ENCODE data around the gene TSC1. TPM values are rescaled to one million over a fixed set of nuclear protein-coding genes. Genes with fewer than 3 reads are reported as not detected.
A peak's percentile ranks its signal among the peaks of the same experiment; 100 is the strongest.

Gene TSC1
- polyA plus RNA-seq, 3 donors, result 8.8 to 13.8 (median 11.4) TPM

- WGBS, 3 donors, result 41 to 70% (median 59%) methylated on average over 3 of the region's 3 CpGs
- no peak overlapping the region for H3K27ac ChIP-seq (ENCODE audit: low read depth, low read length)
Measured at GRCh38 chr9:132946211-132946610, 1.8 kb upstream of the TSC1 start.

- H3K27ac ChIP-seq (ENCODE audit: low read depth, low read length), result no peak overlapping the region
- 62 to 70% (median 66%) methylated on average over 23 of the region's 23 CpGs for WGBS, 3 donors
Measured at GRCh38 chr9:132945186-132946130, 1.0 kb upstream of the TSC1 start.

GRCh38 chr9:132943651-132944293, 644 bp downstream of the TSC1 start:
- peak overlapping the region; percentile 71 for H3K27ac ChIP-seq (ENCODE audit: low read depth, low read length)
- 1 to 2% (median 2%) methylated on average over 25 of the region's 25 CpGs for WGBS, 3 donors

GRCh38 chr9:132942541-132943182, 1.8 kb downstream of the TSC1 start:
- 33 to 42% (median 38%) methylated on average over 5 of the region's 5 CpGs for WGBS, 3 donors
- no peak overlapping the region for H3K27ac ChIP-seq (ENCODE audit: low read depth, low read length)

DNA sequence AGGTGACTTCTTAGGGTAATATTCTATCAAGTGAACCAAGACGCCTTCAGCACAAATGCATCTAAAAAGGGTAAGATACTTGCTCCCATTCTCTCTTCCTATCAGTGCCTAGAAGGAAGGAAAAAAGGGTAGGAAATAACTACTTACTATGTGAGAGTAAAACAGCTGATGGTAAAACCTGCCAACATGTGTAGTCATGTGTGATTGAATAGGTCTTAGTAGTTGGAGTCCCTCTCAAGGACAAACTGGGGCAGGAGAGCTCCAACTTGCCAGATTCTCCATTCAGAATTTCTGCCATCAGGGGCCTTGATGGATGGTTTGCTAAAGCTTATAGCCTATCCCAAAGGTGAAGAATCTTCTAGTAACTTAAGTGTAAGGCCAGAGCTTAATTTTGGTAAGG, 5.2 kb downstream of the TSC1 start:
- 61 to 95% (median 88%) methylated on average over 1 of the region's 1 CpG for whole genome bisulfite sequencing, 3 donors
- no peak overlapping the region for H3K27ac ChIP-seq (ENCODE audit: low read depth, low read length)

- no peak overlapping the region for H3K27ac ChIP-seq (ENCODE audit: low read depth, low read length)
- 90 to 97% (median 94%) methylated on average over 7 of the region's 7 CpGs for WGBS, 3 donors
Measured at GRCh38 chr9:132937463-132937901, 6.9 kb downstream of the TSC1 start.

GRCh38 chr9:132935026-132935425, 9.4 kb downstream of the TSC1 start:
- no peak overlapping the region for H3K27ac ChIP-seq (ENCODE audit: low read depth, low read length)

DNA sequence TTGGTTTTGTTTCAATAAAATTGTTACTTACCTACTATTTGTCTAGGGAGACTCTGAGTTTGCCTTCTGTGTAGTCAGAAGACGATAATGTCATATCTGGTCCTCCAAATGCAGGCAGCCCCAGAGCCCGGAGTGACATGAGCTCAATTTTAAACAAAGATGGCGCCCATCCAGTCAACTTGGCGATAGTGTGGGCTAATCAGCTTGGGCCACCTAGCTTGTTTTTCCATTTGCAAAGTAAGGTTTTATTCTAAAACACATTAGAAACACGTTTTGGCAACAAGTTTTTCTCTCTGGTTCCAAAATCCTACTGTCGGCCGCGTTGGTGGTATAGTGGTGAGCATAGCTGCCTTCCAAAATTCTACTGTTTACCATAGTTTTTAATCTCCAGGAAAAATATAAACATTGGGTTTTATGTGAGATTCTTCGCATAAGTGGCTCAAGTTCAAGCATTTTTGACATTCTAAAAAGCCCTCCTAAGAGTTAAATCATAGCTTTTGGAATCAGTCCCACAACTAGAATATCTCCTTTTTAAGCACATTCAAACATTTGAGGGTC, 13.2 kb downstream of the TSC1 start:
- no peak overlapping the region for H3K27ac ChIP-seq (ENCODE audit: low read depth, low read length)
- WGBS, 3 donors, result 90 to 95% (median 91%) methylated on average over 9 of the region's 9 CpGs

More at GRCh38 chr9:132935026-132935425, 9.4 kb downstream of the TSC1 start:
- WGBS, 3 donors, result 84 to 89% (median 89%) methylated on average over 6 of the region's 6 CpGs

DNA sequence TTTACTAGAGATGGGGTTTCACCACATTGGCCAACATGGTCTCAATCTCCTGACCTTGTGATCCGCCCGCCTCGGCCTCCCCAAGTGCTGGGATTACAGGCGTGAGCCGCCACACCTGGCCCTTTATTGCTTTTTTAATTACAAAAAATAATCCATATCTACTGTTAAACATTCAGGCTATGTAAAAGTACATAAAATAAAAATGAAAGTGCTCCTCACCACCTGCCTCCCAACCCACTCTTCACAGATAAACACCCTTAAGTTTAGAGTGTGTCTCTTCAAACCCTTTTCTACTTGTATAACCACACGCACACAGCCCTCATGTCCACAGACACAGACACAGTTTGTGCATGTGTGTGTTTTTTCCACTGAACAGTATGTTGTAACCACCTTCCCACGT, 16.7 kb downstream of the TSC1 start:
- WGBS, 3 donors, result 83 to 95% (median 84%) methylated on average over 7 of the region's 7 CpGs
- H3K27ac ChIP-seq (ENCODE audit: low read depth, low read length), result no peak overlapping the region

GRCh38 chr9:132923346-132923902, 21.0 kb downstream of the TSC1 start:
- no peak overlapping the region for H3K27ac ChIP-seq (ENCODE audit: low read depth, low read length)
- WGBS, 3 donors, result 85 to 90% (median 88%) methylated on average over 9 of the region's 9 CpGs

DNA sequence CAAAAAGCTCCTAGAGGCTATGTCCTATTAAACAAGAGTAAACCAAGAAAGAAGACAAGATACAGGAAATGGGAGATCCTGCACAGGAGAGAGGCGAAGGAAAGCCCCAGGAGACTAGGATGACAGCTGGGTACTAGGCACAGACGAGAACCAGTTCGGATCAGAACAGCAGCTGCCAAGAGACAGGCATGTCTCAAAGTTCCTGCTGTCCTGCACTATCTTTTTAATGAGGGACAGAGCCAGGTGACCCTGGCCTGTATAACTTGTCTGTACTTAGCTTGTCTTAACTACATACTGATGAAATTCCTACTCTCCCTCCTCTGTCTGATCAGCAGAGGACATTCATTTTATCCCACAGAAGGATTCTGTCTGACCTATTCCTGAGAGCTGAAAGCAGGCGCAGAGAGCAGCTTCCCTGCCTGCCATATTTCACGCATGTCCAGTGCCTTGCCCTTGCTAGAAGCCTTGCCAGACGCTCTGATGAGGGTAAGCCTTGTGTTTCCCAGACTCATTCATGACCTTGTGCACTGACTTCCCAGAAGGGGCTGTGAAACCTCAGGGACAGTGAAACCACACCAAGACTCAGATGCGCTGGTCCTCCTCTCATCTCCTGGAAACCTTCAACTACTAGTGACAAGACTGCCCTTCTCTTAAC, 24.7 kb downstream of the TSC1 start:
- 91 to 95% (median 93%) methylated on average over 7 of the region's 7 CpGs for WGBS, 3 donors
- no peak overlapping the region for H3K27ac ChIP-seq (ENCODE audit: low read depth, low read length)

GRCh38 chr9:132914924-132915323, 29.5 kb downstream of the TSC1 start:
- WGBS, 3 donors, result 90 to 96% (median 93%) methylated on average over 6 of the region's 6 CpGs
- no peak overlapping the region for H3K27ac ChIP-seq (ENCODE audit: low read depth, low read length)

DNA sequence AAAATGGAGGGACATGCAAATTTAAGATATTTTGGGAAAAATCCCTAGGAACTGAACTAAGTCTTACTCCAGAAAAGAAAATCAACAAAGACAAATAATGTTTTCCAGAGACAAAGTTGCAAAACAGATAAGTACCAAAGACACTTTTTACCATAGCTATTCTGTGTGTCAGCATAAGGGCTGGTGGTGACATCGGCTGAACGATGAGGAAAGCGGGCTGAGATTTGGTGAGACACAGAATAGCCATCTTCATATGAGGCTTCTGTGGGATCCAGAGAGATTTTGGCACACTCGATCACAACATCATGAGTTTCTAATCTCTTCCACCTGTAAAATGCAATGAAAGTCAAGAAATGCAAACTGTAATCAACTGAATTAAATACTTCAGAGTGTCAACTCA, 32.3 kb downstream of the TSC1 start:
- H3K27ac ChIP-seq (ENCODE audit: low read depth, low read length), result no peak overlapping the region
- 94 to 96% (median 94%) methylated on average over 4 of the region's 4 CpGs for WGBS, 3 donors

DNA sequence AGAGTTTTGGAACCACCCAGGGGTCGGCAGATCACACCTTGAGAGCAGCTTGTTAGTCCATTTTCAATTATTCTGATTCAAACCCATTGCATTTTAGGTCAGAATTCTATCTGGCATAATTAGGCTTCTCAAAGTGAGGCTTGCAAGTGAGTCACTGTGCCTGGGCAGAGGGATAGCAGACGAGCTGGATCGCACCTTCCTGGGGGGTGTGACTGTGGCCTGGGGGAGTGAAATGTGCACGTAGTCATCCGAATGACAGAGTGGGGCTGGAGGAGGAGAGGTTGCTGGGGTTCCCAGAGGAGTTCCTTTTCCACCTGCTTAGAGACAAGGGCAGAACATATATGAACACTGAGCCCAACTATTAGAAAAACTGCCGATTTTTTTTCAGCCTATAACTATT, 34.0 kb downstream of the TSC1 start:
- 94 to 95% (median 94%) methylated on average over 6 of the region's 6 CpGs for WGBS, 3 donors
- H3K27ac ChIP-seq (ENCODE audit: low read depth, low read length), result no peak overlapping the region

DNA sequence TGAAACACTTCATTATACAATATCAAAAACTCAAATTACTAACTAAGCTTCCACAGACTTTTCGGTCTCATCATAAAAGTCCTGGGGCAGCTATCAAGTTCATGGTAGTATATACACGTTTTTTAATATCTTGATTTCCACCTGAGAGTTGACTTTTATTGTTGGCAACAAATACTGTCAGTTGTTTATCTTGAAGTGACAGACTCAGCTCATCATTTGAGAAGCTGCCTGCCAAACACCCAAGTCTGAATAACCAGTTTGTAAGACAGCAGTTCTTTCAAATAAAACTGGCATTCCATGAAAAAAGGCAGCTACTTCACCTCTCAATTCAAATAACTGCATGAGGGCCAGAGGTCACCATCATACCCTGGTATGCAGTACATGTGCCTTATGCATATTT, 35.1 kb downstream of the TSC1 start:
- WGBS, 3 donors, result 74 to 90% (median 86%) methylated on average over 2 of the region's 2 CpGs

DNA sequence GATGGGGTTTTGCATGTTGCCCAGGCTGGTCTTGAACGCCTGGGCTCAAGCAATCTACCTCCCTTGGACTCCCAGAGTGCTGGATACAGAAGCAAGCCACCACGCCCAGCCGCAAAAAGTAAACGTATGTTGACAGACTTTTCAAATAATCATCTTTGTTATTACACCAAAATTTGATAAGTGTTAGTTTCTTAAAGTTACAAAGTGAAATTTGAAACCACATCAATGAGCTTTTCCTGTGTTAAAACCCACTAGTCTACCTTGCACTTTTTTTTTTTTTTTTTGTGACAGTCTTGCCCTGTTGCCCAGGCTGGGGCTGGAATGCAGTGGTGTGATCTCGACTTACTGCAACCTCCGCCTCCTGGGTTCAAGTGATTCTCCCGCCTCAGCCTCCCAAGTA, 35.8 kb downstream of the TSC1 start:
- no peak overlapping the region for H3K27ac ChIP-seq (ENCODE audit: low read depth, low read length)
- 84 to 92% (median 90%) methylated on average over 7 of the region's 7 CpGs for WGBS, 3 donors

More for the DNA sequence above, 35.1 kb downstream of the TSC1 start:
- no peak overlapping the region for H3K27ac ChIP-seq (ENCODE audit: low read depth, low read length)

DNA sequence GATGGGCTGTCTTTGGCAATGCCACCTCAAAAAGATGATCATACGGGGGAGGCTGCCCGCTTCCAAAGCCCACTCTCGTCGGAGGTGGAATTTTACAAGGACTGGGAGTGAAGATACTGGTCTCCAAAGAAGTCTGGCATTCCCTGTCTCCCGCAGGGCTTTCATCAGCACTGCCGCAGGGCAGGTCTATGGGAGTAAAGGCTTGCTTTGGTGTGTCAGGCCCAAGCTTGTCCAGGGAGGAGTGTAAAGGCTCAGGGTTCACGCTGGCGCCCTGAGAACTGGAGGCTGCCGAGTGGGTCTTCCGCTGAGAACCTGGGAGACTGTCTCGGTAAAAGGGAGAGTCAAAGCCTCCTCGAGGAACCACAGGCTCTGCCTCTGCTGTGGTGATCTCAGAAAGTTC, 38.7 kb downstream of the TSC1 start:
- WGBS, 3 donors, result 93 to 96% (median 94%) methylated on average over 12 of the region's 12 CpGs

More for the DNA sequence above, 38.7 kb downstream of the TSC1 start:
- H3K27ac ChIP-seq (ENCODE audit: low read depth, low read length), result no peak overlapping the region
